Measurements from ENCODE around the gene BACH2. TPM values are rescaled to one million over a fixed set of nuclear protein-coding genes. Genes with fewer than 3 reads are reported as not detected.

BACH2 gene
- total and polyA plus RNA-seq, 10 of the 15 experiments (the other 5 are each of a cell fraction or from before 2014, with no cell fraction given), result 0.03 to 0.28 (median 0.04) TPM; not detected in 3

DNA sequence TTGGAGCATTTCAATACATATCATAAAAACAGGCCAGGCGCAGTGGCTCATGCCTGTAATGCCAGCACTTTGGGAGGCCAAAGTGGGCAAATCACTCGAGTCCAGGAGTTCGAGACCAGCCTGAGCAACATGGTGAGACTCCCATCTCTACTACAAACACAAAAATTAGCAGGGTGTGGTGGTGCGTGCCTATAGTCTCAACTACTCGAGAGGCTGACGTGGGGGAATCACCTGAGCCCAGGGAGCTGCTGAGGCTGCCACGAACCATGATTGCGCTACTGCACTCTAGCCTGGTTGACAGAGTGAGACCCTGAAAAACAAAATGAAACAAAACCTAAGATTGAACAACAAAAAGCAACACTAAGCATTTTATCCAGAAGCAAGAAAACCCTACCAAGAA is 47.2 kb downstream of the BACH2 start (continued):
- no peak for TF ChIP-seq JUNB (IDR thresholded peaks at IDR 0.05)
- TF ChIP-seq BACH1 (IDR thresholded peaks at IDR 0.05; ENCODE audit: borderline replicate concordance), result no peak
- no peak for TF ChIP-seq EP300 (IDR thresholded peaks at IDR 0.05; ENCODE audit: borderline replicate concordance in 1 of 2, control insufficient read depth in 1 of 2, low read depth in 2 of 2, low read length in 2 of 2)
- no peak for TF ChIP-seq ZNF24 (IDR thresholded peaks at IDR 0.05)
- no peak for TF ChIP-seq JUND (IDR thresholded peaks at IDR 0.05; ENCODE audit: low read depth, low read length)

DNA sequence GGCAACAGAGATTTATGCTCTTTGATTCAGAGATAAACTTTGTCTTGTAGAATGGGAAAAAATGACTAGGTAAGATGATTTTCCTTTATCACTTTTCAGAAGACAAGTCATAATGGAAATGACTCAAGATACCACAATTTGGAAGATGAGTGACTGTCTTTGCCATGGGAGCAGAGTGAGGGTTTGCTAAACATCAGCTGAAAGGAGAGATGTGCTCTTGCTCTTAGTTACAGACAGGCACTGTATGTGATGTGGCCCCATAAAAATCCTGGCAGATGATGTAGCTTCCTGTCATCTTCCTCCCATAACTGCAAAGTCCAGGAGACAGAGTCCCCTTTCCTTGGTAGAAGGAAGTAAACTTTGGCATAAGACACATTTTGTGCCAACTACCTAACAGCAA is 47.6 kb downstream of the BACH2 start:
- ChIA-PET POLR2A (no interaction called here), CTCF (no interaction called here), SMC1A (ENCODE audit: uncharacterized antibody, unreplicated experiment) (no interaction called here), RAD21 (ENCODE audit: unreplicated experiment) (no interaction called here)
- intact Hi-C loops (cut with micrococcal nuclease; ENCODE audit: unreplicated experiment), result no loop called here
- H3K9ac ChIP-seq (ENCODE audit: control insufficient read depth, insufficient read depth, low read length), result no peak overlapping the region
- no peaks in the 10 kb centered on the region for H3K9me3 ChIP-seq (replicated peaks; ENCODE audit: control insufficient read depth, insufficient read depth, low read length)
- no peak overlapping the region for H2AFZ ChIP-seq (ENCODE audit: control insufficient read depth, low read depth, low read length)
- TF ChIP-seq, protein P1, sequence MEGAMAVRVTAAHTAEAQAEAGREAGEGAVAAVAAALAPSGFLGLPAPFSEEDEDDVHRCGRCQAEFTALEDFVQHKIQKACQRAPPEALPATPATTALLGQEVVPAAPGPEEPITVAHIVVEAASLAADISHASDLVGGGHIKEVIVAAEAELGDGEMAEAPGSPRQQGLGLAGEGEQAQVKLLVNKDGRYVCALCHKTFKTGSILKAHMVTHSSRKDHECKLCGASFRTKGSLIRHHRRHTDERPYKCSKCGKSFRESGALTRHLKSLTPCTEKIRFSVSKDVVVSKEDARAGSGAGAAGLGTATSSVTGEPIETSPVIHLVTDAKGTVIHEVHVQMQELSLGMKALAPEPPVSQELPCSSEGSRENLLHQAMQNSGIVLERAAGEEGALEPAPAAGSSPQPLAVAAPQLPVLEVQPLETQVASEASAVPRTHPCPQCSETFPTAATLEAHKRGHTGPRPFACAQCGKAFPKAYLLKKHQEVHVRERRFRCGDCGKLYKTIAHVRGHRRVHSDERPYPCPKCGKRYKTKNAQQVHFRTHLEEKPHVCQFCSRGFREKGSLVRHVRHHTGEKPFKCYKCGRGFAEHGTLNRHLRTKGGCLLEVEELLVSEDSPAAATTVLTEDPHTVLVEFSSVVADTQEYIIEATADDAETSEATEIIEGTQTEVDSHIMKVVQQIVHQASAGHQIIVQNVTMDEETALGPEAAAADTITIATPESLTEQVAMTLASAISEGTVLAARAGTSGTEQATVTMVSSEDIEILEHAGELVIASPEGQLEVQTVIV (IDR thresholded peaks at IDR 0.05; ENCODE audit: borderline replicate concordance, partially characterized antibody), result no peak
- TF ChIP-seq ZSCAN29 (IDR thresholded peaks at IDR 0.05), result no peak
- TF ChIP-seq NFYA (IDR thresholded peaks at IDR 0.05; ENCODE audit: borderline replicate concordance, low read depth, low read length), result no peak
- TF ChIP-seq NFYB (IDR thresholded peaks at IDR 0.05; ENCODE audit: insufficient read depth, low read depth, low read length), result no peak
- TF ChIP-seq LARP7 (IDR thresholded peaks at IDR 0.05), result no peak
- no peak overlapping the region for H3K4me2 ChIP-seq (ENCODE audit: control insufficient read depth, insufficient read depth)
- H3K4me1 ChIP-seq (ENCODE audit: control insufficient read depth, insufficient read depth, low read length), result no peaks in the 10 kb centered on the region
- FAIRE-seq (no peak), DNase-seq (ENCODE audit: low read depth, low spot score) (no peak), ATAC-seq (no peak)
- peaks cover 0 to 4% of the 10 kb centered on the region in 2 experiments; a peak in 2 of 4 replicates for H3K27me3 ChIP-seq (replicated peaks in 1 of 2; ENCODE audit: control insufficient read depth in 2 of 2, insufficient read depth in 2 of 2, low read length in 1 of 2)
- no peaks in the 10 kb centered on the region for H4K20me1 ChIP-seq (ENCODE audit: control insufficient read depth, insufficient read depth)
- BruUV-seq (replicated peaks), result no TSS peak
- H3K79me2 ChIP-seq (ENCODE audit: control insufficient read depth, insufficient read depth, low read length), result no peaks in the 10 kb centered on the region
- in situ Hi-C loops (cut with MboI), result no loop called here
- H3K27ac ChIP-seq (ENCODE audit: control insufficient read depth, insufficient read depth), result no peak overlapping the region
- H3K36me3 ChIP-seq (ENCODE audit: control insufficient read depth in 2 of 2, insufficient read depth in 2 of 2, low read length in 1 of 2), result no peaks in the 10 kb centered on the region
- no peak overlapping the region for H3K4me3 ChIP-seq
